K562 (cell line): ENCODE results near the gene LTO1. TPM values are rescaled to one million over a fixed set of nuclear protein-coding genes. Genes with fewer than 3 reads are reported as not detected.

Source experiments
- ATAC-seq: fragments of 200-7000 bp; cut with Tn5 transposase; 3 replicates; pipeline ENCODE4 v1.9.1; 2020; ENCODE audit warnings: moderate library complexity
- BruUV-seq: library from RNA; stranded (reverse); fragments of 400-500 nt; replicated peaks from 2 replicates; lab custom pipeline; 2021; lab: Mats Ljungman, UMichigan
- CTCF ChIA-PET: fragments of 300-600 bp; formaldehyde crosslinking; extraction: SDS; loops from one replicate; lab custom pipeline; 2021; ENCODE audit warnings: low intra/inter-chr PET ratio; lab: Yijun Ruan, JAX
- POLR2A ChIA-PET: fragments of 300-600, 350-650 bp; sonication (Branson Sonifier 250); formaldehyde crosslinking; extraction: SDS; loops from one replicate; lab custom pipeline; 2021; ENCODE audit warnings: antibody characterized with exemption, inconsistent platforms; lab: Yijun Ruan, JAX
- DNase-seq, 4 experiments: peaks; one replicate each; pipeline versions ENCODE4 v3.0.0 to v3.0.0-alpha.2; 2011 to 2018; ENCODE audit warnings: low spot score in 3 of 4, mixed read lengths in 3 of 4; ENCODE audit errors: extremely low read depth in 1 of 4
- FAIRE-seq: peaks from 2 replicates; lab custom pipeline; 2011; peaks lifted over from hg19 to GRCh38; lab: Jason Lieb, UNC
- H2AFZ ChIP-seq: 2 replicates; pipeline ENCODE4 v1.6.0; 2011; ENCODE audit warnings: low read depth, low read length, control low read depth, inconsistent platforms
- H3K27ac ChIP-seq: fragments of 200-600 bp; 3 replicates; pipeline ENCODE4 v1.8.0; 2011; ENCODE audit warnings: low read depth, mild to moderate bottlenecking, control low read depth, inconsistent platforms, low read length, moderate library complexity, mixed read lengths; ENCODE audit errors: extremely low read depth
- H3K27me3 ChIP-seq, 2 experiments: fragments of 300-600 bp in 1 of 2; 2 replicates in 1 of 2; 3 replicates in 1 of 2; pipeline versions ENCODE4 v1.6.0 to v1.8.0; 2011; ENCODE audit warnings: inconsistent platforms in 2 of 2, low read length in 2 of 2, mild to moderate bottlenecking in 1 of 2, mixed read lengths in 1 of 2, moderate library complexity in 1 of 2; ENCODE audit not compliant: control insufficient read depth in 2 of 2, insufficient read depth in 2 of 2
- H3K36me3 ChIP-seq: fragments of 300-600 bp; 3 replicates; pipeline ENCODE4 v1.8.0; 2011; ENCODE audit warnings: mild to moderate bottlenecking, low read length, inconsistent platforms; ENCODE audit not compliant: control insufficient read depth, insufficient read depth
- H3K4me1 ChIP-seq, 2 experiments: fragments of 200-600 bp in 1 of 2; replicated peaks in 1 of 2; 2 replicates in 1 of 2; 3 replicates in 1 of 2; pipeline versions ENCODE4 v1.5.1 to v1.8.0; 2011; ENCODE audit warnings: inconsistent platforms in 2 of 2, low read length in 2 of 2, mild to moderate bottlenecking in 1 of 2, mixed read lengths in 1 of 2, moderate library complexity in 1 of 2; ENCODE audit not compliant: control insufficient read depth in 2 of 2, insufficient read depth in 2 of 2
- H3K4me2 ChIP-seq: 2 replicates; pipeline ENCODE4 v1.6.1; 2011; ENCODE audit warnings: low read length, control low read depth, inconsistent platforms, mixed read lengths; ENCODE audit not compliant: insufficient read depth
- H3K4me3 ChIP-seq: fragments of 200-600 bp; sonication (generic), shearing (Covaris generic); 2 replicates; pipeline ENCODE4 v1.5.1; 2016; ENCODE audit warnings: control low read depth, inconsistent platforms
- H3K79me2 ChIP-seq: fragments of 200-600 bp; 3 replicates; pipeline ENCODE4 v1.8.0; 2011; ENCODE audit warnings: low read length, inconsistent platforms; ENCODE audit not compliant: control insufficient read depth, insufficient read depth
- H3K9ac ChIP-seq, 2 experiments: 2 replicates each; pipeline versions ENCODE4 v1.6.0 to v1.6.1; 2011; ENCODE audit warnings: low read depth in 2 of 2, low read length in 2 of 2, control low read depth in 1 of 2, inconsistent platforms in 1 of 2, mild to moderate bottlenecking in 1 of 2, mixed read lengths in 1 of 2; ENCODE audit not compliant: insufficient read depth in 1 of 2
- H3K9me1 ChIP-seq: one replicate; pipeline ENCODE4 v1.6.0; 2011; ENCODE audit warnings: inconsistent platforms, mild to moderate bottlenecking, low read length, moderate library complexity; ENCODE audit not compliant: control insufficient read depth, insufficient read depth
- H3K9me3 ChIP-seq: replicated peaks from 2 replicates; pipeline ENCODE4 v1.5.1; 2011; ENCODE audit warnings: low read depth, low read length, inconsistent platforms; ENCODE audit not compliant: control insufficient read depth, insufficient read depth
- H4K20me1 ChIP-seq: replicated peaks from 2 replicates; pipeline ENCODE4 v1.6.1; 2011; ENCODE audit warnings: low read length, inconsistent platforms, mixed read lengths; ENCODE audit not compliant: control insufficient read depth, insufficient read depth
- DIDO1 ChIP-seq: fragments of 450-650 bp; IDR thresholded peaks from 2 replicates; pipeline ENCODE4 v1.6.1; 2016; ENCODE audit warnings: low read depth, missing biosample characterization, missing genetic modification characterization
- ELK3 ChIP-seq: fragments of 450-650 bp; formaldehyde crosslinking; IDR thresholded peaks from 2 replicates; pipeline ENCODE4 v1.4.0; 2020; ENCODE audit warnings: mild to moderate bottlenecking
- GMEB1 ChIP-seq: fragments of 250-450 bp; sonication (Bioruptor Pico); IDR thresholded peaks from 2 replicates; pipeline ENCODE4 v1.4.0; 2020; ENCODE audit warnings: mild to moderate bottlenecking
- SAP30 ChIP-seq: fragments of 200-600 bp; sonication (generic); IDR thresholded peaks from 2 replicates; pipeline ENCODE4 v1.6.1; 2012; ENCODE audit warnings: borderline replicate concordance, low read depth, mild to moderate bottlenecking, moderate library complexity, low read length, control low read depth, inconsistent platforms; ENCODE audit not compliant: insufficient read depth, poor library complexity, severe bottlenecking
- ZNF561 ChIP-seq: fragments of 450-650 bp; formaldehyde crosslinking; conservative IDR thresholded peaks from 2 replicates; pipeline ENCODE4 v1.4.0; 2020; ENCODE audit warnings: mild to moderate bottlenecking, moderate library complexity
- WGBS: fragments of 100-300 bp; shearing (Covaris generic); methylation state at CpG from one replicate; pipeline ENCODE4 v1.1.6; 2016; ENCODE audit warnings: low coverage, mixed read lengths; ENCODE audit not compliant: insufficient coverage; ENCODE audit errors: missing lambda C conversion rate; 5-methylcytosine and 5-hydroxymethylcytosine counted together
- in situ Hi-C: fragments of 300-500 bp; cut with MboI; formaldehyde crosslinking; loops from 4 replicates; pipeline ENCODE4 v1.15.0; 2018; ENCODE audit warnings: inconsistent platforms, mixed read lengths
- intact Hi-C: fragments of 100-400 bp; cut with micrococcal nuclease; formaldehyde crosslinking; loops from 2 replicates; pipeline ENCODE4 v1.14.2; 2022
- polyA plus RNA-seq, 8 experiments: library from polyadenylated mRNA; depleted of rRNA in 4 of 8; stranded (reverse) in 5 of 8; unstranded in 3 of 8; fragments of >200 nt; fragmentation: Nextera tagmentation in 2 of 8; fragmentation: Illumina TruSeq in 1 of 8; extraction: Ambion mirVana in 2 of 8; extraction: Trizol in 1 of 8; gene quantifications; 2 replicates each; pipeline versions ENCODE4 v1.2.1 to v1.2.3, GENCODE V29; 2011 to 2014; ENCODE audit warnings: inconsistent platforms in 1 of 8, missing spikeins in 1 of 8
- total RNA-seq, 7 experiments: library from RNA; depleted of rRNA in 6 of 7; stranded (reverse); fragments of >200 nt in 6 of 7; fragmentation: Illumina TruSeq in 2 of 7; extraction: Trizol in 2 of 7; gene quantifications; 2 replicates each; pipeline versions ENCODE4 v1.2.1 to v1.2.3, GENCODE V29; 2011 to 2021; ENCODE audit warnings: low replicate concordance in 1 of 7
- TF ChIP-seq, protein P1 (sequence below): fragments of 450-650 bp; IDR thresholded peaks from 2 replicates; pipeline ENCODE4 v1.6.1; 2016; ENCODE audit warnings: low read depth

LTO1 gene
- total and polyA plus RNA-seq, 9 of the 15 experiments (the other 6 are each of a cell fraction or from before 2014, with no cell fraction given), result 2.6 to 43.4 (median 19.1) TPM

DNA sequence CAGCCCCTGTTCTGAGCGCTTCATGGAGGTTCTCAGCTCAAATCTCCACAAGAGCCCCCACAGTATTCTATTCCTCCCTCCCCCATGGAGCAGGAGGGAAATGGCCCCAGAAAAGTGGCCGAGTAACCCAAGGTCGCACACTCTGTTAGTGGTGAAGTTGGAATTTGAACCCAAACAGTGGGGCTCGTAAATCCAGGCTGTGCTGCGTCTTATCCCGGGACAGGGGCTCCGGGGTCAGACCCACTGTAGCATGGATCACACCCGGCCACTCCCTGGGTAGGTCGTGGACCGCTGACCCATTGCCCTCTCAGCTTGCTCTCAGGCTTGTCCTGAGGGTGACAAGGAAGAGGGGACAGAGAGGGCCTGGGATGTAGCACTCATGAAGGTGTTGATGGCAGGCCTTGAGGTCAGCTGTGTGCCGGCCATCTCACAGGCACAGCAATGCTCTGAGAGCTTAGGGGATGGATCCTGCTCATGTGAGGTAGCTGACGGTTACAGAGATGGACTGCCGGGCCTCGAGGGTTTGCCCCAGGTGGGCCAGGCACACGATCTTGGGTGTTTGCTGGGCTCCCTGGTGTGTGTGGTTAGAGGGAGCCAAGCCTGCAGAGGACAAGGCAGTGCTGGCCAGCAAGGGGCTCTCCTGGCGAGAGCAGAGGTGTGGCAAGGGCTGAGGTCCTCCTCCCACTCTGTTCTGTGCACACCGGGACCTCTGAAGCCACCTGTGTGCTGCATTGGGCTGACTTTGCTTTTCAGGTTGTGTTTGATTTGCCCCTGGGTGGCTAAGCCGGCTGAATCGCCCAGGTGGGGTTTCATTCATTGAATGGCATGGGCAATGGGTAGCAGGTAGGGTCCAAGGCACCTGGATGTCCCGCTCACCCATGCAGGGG lies 31.0 kb upstream of the LTO1 start:
- peaks cover 10 to 61% of the 10 kb centered on the region in 2 experiments; a peak in 3 of 5 replicates for H3K27me3 ChIP-seq
- intact Hi-C loops (no loop called here), in situ Hi-C loops (no loop called here)
- ChIA-PET CTCF (no interaction called here), POLR2A (interaction anchor here (0.6 kb wide), 1 partner anchor 12 kb away, joined by 3 read pairs; no protein-coding TSS in a partner anchor)
- 0 out of 2 replicates have a peak, but pooled peaks cover 3% of the 10 kb centered on the region for H4K20me1 ChIP-seq
- no TSS peak for BruUV-seq
- peak overlapping the region in 1 of 2 experiments; percentile 68; a peak in 2 of 4 replicates for H3K9ac ChIP-seq
- no peak overlapping the region for H3K27ac ChIP-seq
- no peaks in the 10 kb centered on the region for H3K9me3 ChIP-seq
- ATAC-seq (no peak), FAIRE-seq (no peak), DNase-seq (no peak)
- H3K79me2 ChIP-seq, result no peaks in the 10 kb centered on the region
- no peak overlapping the region for H2AFZ ChIP-seq
- no peak overlapping the region for H3K4me2 ChIP-seq
- peaks cover 0 to 25% of the 10 kb centered on the region in 2 experiments; a peak in 3 of 5 replicates for H3K4me1 ChIP-seq
- 5% methylated on average over 20 of the region's 20 CpGs for WGBS
- no peaks in the 10 kb centered on the region for H3K36me3 ChIP-seq
- H3K9me1 ChIP-seq, result no peaks in the 10 kb centered on the region
- no peak overlapping the region for H3K4me3 ChIP-seq
- TF ChIP-seq SAP30, result no peak
- no peak for TF ChIP-seq ZNF561
- TF ChIP-seq DIDO1 (tag), result no peak
- TF ChIP-seq, protein P1, sequence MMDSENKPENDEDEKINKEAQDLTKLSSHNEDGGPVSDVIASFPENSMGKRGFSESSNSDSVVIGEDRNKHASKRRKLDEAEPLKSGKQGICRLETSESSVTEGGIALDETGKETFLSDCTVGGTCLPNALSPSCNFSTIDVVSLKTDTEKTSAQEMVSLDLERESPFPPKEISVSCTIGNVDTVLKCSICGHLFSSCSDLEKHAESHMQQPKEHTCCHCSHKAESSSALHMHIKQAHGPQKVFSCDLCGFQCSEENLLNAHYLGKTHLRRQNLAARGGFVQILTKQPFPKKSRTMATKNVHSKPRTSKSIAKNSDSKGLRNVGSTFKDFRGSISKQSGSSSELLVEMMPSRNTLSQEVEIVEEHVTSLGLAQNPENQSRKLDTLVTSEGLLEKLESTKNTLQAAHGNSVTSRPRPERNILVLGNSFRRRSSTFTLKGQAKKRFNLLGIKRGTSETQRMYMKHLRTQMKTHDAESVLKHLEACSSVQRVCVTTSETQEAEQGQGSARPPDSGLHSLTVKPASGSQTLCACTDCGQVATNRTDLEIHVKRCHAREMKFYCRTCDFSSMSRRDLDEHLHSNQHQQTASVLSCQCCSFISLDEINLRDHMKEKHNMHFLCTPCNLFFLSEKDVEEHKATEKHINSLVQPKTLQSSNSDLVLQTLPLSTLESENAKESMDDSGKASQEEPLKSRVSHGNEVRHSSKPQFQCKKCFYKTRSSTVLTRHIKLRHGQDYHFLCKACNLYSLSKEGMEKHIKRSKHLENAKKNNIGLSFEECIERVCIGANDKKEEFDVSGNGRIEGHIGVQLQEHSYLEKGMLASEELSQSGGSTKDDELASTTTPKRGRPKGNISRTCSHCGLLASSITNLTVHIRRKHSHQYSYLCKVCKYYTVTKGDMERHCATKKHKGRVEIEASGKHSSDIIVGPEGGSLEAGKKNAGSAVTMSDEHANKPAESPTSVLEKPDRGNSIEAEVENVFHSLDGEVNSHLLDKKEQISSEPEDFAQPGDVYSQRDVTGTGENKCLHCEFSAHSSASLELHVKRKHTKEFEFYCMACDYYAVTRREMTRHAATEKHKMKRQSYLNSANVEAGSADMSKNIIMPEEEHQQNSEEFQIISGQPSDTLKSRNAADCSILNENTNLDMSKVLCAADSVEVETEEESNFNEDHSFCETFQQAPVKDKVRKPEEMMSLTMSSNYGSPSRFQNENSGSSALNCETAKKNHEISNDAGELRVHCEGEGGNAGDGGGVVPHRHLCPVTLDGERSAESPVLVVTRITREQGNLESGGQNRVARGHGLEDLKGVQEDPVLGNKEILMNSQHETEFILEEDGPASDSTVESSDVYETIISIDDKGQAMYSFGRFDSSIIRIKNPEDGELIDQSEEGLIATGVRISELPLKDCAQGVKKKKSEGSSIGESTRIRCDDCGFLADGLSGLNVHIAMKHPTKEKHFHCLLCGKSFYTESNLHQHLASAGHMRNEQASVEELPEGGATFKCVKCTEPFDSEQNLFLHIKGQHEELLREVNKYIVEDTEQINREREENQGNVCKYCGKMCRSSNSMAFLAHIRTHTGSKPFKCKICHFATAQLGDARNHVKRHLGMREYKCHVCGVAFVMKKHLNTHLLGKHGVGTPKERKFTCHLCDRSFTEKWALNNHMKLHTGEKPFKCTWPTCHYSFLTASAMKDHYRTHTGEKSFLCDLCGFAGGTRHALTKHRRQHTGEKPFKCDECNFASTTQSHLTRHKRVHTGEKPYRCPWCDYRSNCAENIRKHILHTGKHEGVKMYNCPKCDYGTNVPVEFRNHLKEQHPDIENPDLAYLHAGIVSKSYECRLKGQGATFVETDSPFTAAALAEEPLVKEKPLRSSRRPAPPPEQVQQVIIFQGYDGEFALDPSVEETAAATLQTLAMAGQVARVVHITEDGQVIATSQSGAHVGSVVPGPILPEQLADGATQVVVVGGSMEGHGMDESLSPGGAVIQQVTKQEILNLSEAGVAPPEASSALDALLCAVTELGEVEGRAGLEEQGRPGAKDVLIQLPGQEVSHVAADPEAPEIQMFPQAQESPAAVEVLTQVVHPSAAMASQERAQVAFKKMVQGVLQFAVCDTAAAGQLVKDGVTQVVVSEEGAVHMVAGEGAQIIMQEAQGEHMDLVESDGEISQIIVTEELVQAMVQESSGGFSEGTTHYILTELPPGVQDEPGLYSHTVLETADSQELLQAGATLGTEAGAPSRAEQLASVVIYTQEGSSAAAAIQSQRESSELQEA, result no peak
- no peak for TF ChIP-seq GMEB1 (CRISPR knock-in tag)
- no peak for TF ChIP-seq ELK3 (CRISPR knock-in tag)
